ENCODE data around the gene ALPG.
"Not testable (repeated sequence)": the region's sequence is repeated elsewhere in the genome, so short reads cannot be mapped to it uniquely, and the experiment has no call there.

Gene ALPG

GRCh38 chr2:232406556-232407310 is at the start of gene ALPG:
Gene ALPG (plus strand): TSS chr2:232406844. CDS start chr2:232406895, 51 bp downstream.
- no peak for DNase-seq

GRCh38 chr2:232361646-232362045 is 45.0 kb upstream of the ALPG start:
- no peak for DNase-seq

GRCh38 chr2:232362174-232362900 is 44.3 kb upstream of the ALPG start:
- no peak for DNase-seq

- not testable (repeated sequence) for DNase-seq
These were observed 43.4 kb upstream of the ALPG start for GRCh38 chr2:232363064-232363783.

- no peak for DNase-seq
These were observed 42.6 kb upstream of the ALPG start for GRCh38 chr2:232363784-232364615.

- not testable (repeated sequence) for DNase-seq
These were observed 41.6 kb upstream of the ALPG start for GRCh38 chr2:232364806-232365594.

- DNase-seq, result no peak
These were observed 40.9 kb upstream of the ALPG start for GRCh38 chr2:232365621-232366321.

GRCh38 chr2:232366461-232366860 is 40.2 kb upstream of the ALPG start:
- not testable (repeated sequence) for DNase-seq

- no peak for DNase-seq
These were observed 39.6 kb upstream of the ALPG start for GRCh38 chr2:232367016-232367415.

GRCh38 chr2:232367591-232368233 is 38.9 kb upstream of the ALPG start:
- DNase-seq, result no peak

GRCh38 chr2:232368311-232368731 is 38.3 kb upstream of the ALPG start:
- no peak for DNase-seq

- no peak for DNase-seq
These were observed 37.3 kb upstream of the ALPG start for GRCh38 chr2:232369126-232369951.

GRCh38 chr2:232370007-232370406 is 36.6 kb upstream of the ALPG start:
- not testable (repeated sequence) for DNase-seq

GRCh38 chr2:232372231-232373208 is 34.1 kb upstream of the ALPG start:
- DNase-seq, result no peak

- DNase-seq, result no peak
These were observed 32.3 kb upstream of the ALPG start for GRCh38 chr2:232374356-232374755.

GRCh38 chr2:232375164-232375563 is 31.5 kb upstream of the ALPG start:
- DNase-seq, result no peak

GRCh38 chr2:232376260-232376659 is 30.4 kb upstream of the ALPG start:
- DNase-seq, result no peak

GRCh38 chr2:232376713-232377112 is 29.9 kb upstream of the ALPG start:
- DNase-seq, result no peak
